ENCODE data around the gene RPL22. TPM values are rescaled to one million over a fixed set of nuclear protein-coding genes. Genes with fewer than 3 reads are reported as not detected.

Gene RPL22
- total RNA-seq, 1 experiment from 2014 or later: 494 TPM

DNA sequence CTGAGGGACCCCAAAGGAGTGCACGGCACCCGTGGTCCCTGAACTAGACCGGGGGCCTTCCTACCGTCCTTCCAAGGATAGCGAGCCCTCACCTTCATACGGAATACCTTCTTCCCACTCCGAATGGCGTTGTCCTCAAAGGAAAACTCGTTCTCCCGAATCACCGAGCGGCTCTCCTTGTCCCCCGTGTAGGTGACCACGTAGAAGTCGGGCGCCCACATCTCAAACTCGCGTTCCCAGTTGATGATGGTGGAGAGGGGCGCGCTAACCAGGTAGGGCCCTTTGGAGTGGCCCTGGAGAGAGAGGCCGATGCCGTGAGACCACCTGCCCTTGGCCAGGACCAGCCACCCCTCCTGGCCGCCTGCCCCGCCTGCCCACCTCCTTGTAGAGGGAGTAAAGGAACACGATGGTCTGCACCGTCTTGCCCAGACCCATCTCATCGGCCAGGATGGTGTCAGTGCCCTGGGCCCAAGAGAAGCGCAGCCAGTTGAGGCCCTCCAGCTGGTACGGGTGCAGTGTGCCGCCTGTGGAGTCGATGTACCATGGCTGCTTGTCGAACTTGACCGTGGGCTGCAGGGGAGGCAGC is 57.3 kb downstream of the RPL22 start:
- Histone ChIP-seq H3K4me3 (ENCODE audit: low read depth, low read length, poor library complexity, severe bottlenecking) (no peak overlapping the region), H3K4me1 (ENCODE audit: insufficient read depth, low read length, poor library complexity, severe bottlenecking) (no peaks in the 10 kb centered on the region), H3K9me3 (ENCODE audit: low read depth, low read length, poor library complexity, severe bottlenecking) (no peaks in the 10 kb centered on the region), H3K36me3 (ENCODE audit: insufficient read depth, low read length, poor library complexity, severe bottlenecking) (no peaks in the 10 kb centered on the region), H3K27ac (ENCODE audit: low read depth, low read length, poor library complexity, severe bottlenecking) (no peak overlapping the region), H3K27me3 (replicated peaks; ENCODE audit: insufficient read depth, low read depth, low read length, poor library complexity) (no peaks in the 10 kb centered on the region)
- TF ChIP-seq CTCF (conservative IDR thresholded peaks at IDR 0.05; ENCODE audit: low read depth, low read length) (no peak), EZH2 (IDR thresholded peaks at IDR 0.05; ENCODE audit: borderline replicate concordance, low read depth, low read length, poor library complexity, severe bottlenecking) (no peak)
- BruUV-seq (replicated peaks): no TSS peak
- CTCF ChIA-PET: no interaction called here
- intact Hi-C loops (cut with micrococcal nuclease; ENCODE audit: unreplicated experiment): no loop called here
- no peak for DNase-seq (ENCODE audit: low spot score)
- POLR2A ChIA-PET (ENCODE audit: low non-redundant PET): no interaction called here

GRCh38 chr1:6141592-6141991 is 57.8 kb downstream of the RPL22 start:
- Histone ChIP-seq H3K27ac (ENCODE audit: low read depth, low read length, poor library complexity, severe bottlenecking) (no peak overlapping the region), H3K27me3 (replicated peaks; ENCODE audit: insufficient read depth, low read depth, low read length, poor library complexity) (no peaks in the 10 kb centered on the region), H3K36me3 (ENCODE audit: insufficient read depth, low read length, poor library complexity, severe bottlenecking) (no peaks in the 10 kb centered on the region), H3K4me3 (ENCODE audit: low read depth, low read length, poor library complexity, severe bottlenecking) (no peak overlapping the region), H3K9me3 (ENCODE audit: low read depth, low read length, poor library complexity, severe bottlenecking) (no peaks in the 10 kb centered on the region), H3K4me1 (ENCODE audit: insufficient read depth, low read length, poor library complexity, severe bottlenecking) (no peaks in the 10 kb centered on the region)
- CTCF ChIA-PET: no interaction called here
- POLR2A ChIA-PET (ENCODE audit: low non-redundant PET): no interaction called here
- TF ChIP-seq CTCF (conservative IDR thresholded peaks at IDR 0.05; ENCODE audit: low read depth, low read length): no peak
- no peak for TF ChIP-seq EZH2 (IDR thresholded peaks at IDR 0.05; ENCODE audit: borderline replicate concordance, low read depth, low read length, poor library complexity, severe bottlenecking)
- BruUV-seq (replicated peaks): no TSS peak
- intact Hi-C loops (cut with micrococcal nuclease; ENCODE audit: unreplicated experiment): no loop called here
- DNase-seq (ENCODE audit: low spot score): no peak

DNA sequence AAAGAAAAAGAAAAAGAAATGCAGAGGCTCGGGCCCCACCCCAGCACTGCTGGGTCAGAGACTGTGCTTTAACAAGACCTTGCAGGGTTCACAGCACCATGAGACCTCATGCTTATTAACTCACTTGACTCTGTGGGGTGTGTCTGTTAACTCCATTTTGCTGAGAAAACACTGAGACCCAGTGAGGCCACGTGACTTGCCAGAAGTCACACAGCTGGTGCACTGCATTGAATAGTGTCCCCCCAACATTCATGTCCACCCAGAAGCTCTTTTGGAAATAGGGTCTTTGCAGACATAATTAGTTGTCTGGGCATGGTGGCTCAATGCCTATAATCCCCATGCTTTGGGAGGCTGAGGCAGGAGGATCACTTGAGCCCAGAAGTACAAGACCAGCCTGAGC is 59.0 kb downstream of the RPL22 start:
- ChIA-PET CTCF (no interaction called here), POLR2A (ENCODE audit: low non-redundant PET) (no interaction called here)
- no peaks in the 10 kb centered on the region for H3K9me3 ChIP-seq (ENCODE audit: low read depth, low read length, poor library complexity, severe bottlenecking)
- DNase-seq (ENCODE audit: low spot score): no peak
- no peaks in the 10 kb centered on the region for H3K27me3 ChIP-seq (replicated peaks; ENCODE audit: insufficient read depth, low read depth, low read length, poor library complexity)
- no TSS peak for BruUV-seq (replicated peaks)
- intact Hi-C loops (cut with micrococcal nuclease; ENCODE audit: unreplicated experiment): no loop called here
- no peaks in the 10 kb centered on the region for H3K4me1 ChIP-seq (ENCODE audit: insufficient read depth, low read length, poor library complexity, severe bottlenecking)
- H3K4me3 ChIP-seq (ENCODE audit: low read depth, low read length, poor library complexity, severe bottlenecking): no peak overlapping the region
- no peak overlapping the region for H3K27ac ChIP-seq (ENCODE audit: low read depth, low read length, poor library complexity, severe bottlenecking)
- H3K36me3 ChIP-seq (ENCODE audit: insufficient read depth, low read length, poor library complexity, severe bottlenecking): no peaks in the 10 kb centered on the region
- no peak for TF ChIP-seq EZH2 (IDR thresholded peaks at IDR 0.05; ENCODE audit: borderline replicate concordance, low read depth, low read length, poor library complexity, severe bottlenecking)

DNA sequence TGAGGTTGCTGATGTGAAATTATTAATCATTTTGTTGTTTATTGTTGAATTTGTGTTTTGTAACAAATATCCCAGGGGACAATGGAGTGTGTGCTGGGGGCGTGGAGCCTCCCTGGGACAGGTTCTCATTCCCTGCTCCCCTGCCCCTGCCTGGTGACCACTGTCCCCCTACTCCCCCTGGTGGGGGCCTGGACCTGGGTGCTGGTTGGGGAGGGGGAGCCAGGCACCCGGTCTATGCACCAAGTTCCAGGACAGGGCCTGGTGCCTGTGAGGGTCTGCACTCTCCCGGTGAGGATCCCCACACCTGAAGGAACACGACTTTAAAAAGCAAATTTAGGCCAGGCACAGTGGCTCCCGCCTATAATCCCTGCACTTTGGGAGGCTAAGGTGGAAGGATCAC is 61.6 kb downstream of the RPL22 start:
- CTCF ChIA-PET: no interaction called here
- Histone ChIP-seq H3K4me1 (ENCODE audit: insufficient read depth, low read length, poor library complexity, severe bottlenecking) (no peaks in the 10 kb centered on the region), H3K36me3 (ENCODE audit: insufficient read depth, low read length, poor library complexity, severe bottlenecking) (no peaks in the 10 kb centered on the region), H3K27me3 (replicated peaks; ENCODE audit: insufficient read depth, low read depth, low read length, poor library complexity) (no peaks in the 10 kb centered on the region), H3K9me3 (ENCODE audit: low read depth, low read length, poor library complexity, severe bottlenecking) (no peaks in the 10 kb centered on the region), H3K4me3 (ENCODE audit: low read depth, low read length, poor library complexity, severe bottlenecking) (no peak overlapping the region), H3K27ac (ENCODE audit: low read depth, low read length, poor library complexity, severe bottlenecking) (no peak overlapping the region)
- POLR2A ChIA-PET (ENCODE audit: low non-redundant PET): no interaction called here
- intact Hi-C loops (cut with micrococcal nuclease; ENCODE audit: unreplicated experiment): no loop called here
- BruUV-seq (replicated peaks): no TSS peak
- no peak for TF ChIP-seq EZH2 (IDR thresholded peaks at IDR 0.05; ENCODE audit: borderline replicate concordance, low read depth, low read length, poor library complexity, severe bottlenecking)
- TF ChIP-seq CTCF (conservative IDR thresholded peaks at IDR 0.05; ENCODE audit: low read depth, low read length): no peak
- no peak for DNase-seq (ENCODE audit: low spot score)
